ENCODE measurements around the gene MRPL20. TPM values are rescaled to one million over a fixed set of nuclear protein-coding genes. Genes with fewer than 3 reads are reported as not detected.
A peak's percentile ranks its signal among the peaks of the same experiment; 100 is the strongest.

Gene MRPL20
- total and polyA plus RNA-seq, 9 of the 15 experiments (the other 6 are each of a cell fraction or from before 2014, with no cell fraction given) = 180 to 671 (median 229) TPM

- 0 out of 2 replicates have a peak, but pooled peaks have one; percentile 28 for TF ChIP-seq RBFOX2 (IDR thresholded peaks at IDR 0.05; ENCODE audit: low read depth, low read length)
- no peak for TF ChIP-seq ZNF699 (CRISPR knock-in tag; IDR thresholded peaks at IDR 0.05; ENCODE audit: insufficient replicate concordance)
- TF ChIP-seq GABPB1 (CRISPR knock-in tag; IDR thresholded peaks at IDR 0.05) = 0 out of 2 replicates have a peak, but pooled peaks have one; percentile 15
- TF ChIP-seq EZH2 (IDR thresholded peaks at IDR 0.05; ENCODE audit: borderline replicate concordance, low read depth, low read length) = no peak
- TF ChIP-seq HMGN3 (IDR thresholded peaks at IDR 0.05; ENCODE audit: borderline replicate concordance, extremely low read depth, insufficient read length, low read depth, low read length) = peak; percentile 28
- TF ChIP-seq THAP12 (CRISPR knock-in tag; IDR thresholded peaks at IDR 0.05) = 0 out of 2 replicates have a peak, but pooled peaks have one; percentile 18
- TF ChIP-seq ZNF766 (CRISPR knock-in tag; conservative IDR thresholded peaks at IDR 0.05) = no peak
- no peak for TF ChIP-seq ZSCAN29 (IDR thresholded peaks at IDR 0.05)
- TF ChIP-seq ZNF561 (CRISPR knock-in tag; conservative IDR thresholded peaks at IDR 0.05) = no peak
- TF ChIP-seq POLR2G (IDR thresholded peaks at IDR 0.05; ENCODE audit: low read depth, low read length) = peak; percentile 57
These were observed 53.5 kb downstream of the MRPL20 start (continued) for GRCh38 chr1:1353389-1354151.
